Measurements from ENCODE around the gene DOK3.
"Not testable (repeated sequence)": the region's sequence is repeated elsewhere in the genome, so short reads cannot be mapped to it uniquely, and the experiment has no call there.

The DOK3 gene

DNA sequence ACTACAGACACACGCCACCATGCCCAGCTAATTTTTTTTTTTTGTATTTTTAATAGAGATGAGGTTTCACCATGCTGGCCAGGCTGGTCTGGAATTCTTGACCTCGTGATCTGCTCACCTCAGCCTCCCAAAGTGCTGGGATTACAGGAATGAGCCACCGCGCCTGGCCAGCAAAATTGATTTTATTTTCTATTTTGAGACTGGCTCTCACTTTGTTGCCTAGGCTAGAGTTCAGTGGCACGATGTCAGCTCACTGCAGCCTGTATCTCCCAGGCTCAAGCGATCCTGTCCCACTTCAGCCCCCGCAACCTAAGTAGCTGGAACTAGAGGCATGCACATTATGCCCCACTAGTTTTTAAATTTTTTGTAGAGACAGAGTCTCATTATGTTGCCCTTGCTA, 24.8 kb upstream of the DOK3 start:
- DNase-seq = not testable (repeated sequence)

DNA sequence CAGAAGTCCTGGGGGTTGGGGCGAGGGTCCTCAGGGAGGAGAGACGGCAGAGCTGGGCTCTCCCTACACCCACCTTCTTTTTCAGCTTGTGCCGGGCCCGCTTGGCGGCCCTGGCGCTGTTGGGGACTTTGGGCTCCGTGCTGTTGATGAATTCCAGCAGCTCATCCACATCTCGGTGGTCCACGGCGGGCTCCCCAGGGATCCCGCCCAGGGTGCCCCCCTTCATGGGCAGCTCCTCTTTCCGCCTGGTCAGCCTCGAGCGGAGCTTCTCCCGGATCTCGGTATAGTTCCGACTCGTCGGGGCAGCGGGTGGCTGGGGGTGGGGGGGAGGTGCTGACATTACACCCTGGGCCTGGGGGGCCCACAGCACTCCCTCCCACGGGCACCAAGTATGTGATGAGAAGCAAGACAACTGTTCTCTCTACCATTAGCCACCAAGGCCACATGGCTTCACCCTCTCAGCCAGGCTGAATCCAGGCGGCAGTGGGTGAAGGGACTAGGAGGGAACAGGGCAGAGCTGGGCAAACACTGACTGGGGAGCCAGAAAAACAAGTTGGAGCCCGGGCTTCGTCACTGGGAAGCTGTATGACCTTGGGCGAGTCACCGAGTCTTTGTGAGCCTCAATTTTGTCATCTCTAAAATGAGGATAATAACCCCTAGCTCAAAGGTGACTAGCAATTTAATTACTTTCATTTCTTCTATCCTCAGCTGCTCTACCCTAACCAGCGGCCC, 21.7 kb upstream of the DOK3 start:
- no peak for DNase-seq

GRCh38 chr5:177530638-177531037, 21.0 kb upstream of the DOK3 start:
- no peak for DNase-seq

GRCh38 chr5:177529247-177530203, 19.9 kb upstream of the DOK3 start:
- DNase-seq = no peak

GRCh38 chr5:177528631-177529030, 19.0 kb upstream of the DOK3 start:
- no peak for DNase-seq

DNA sequence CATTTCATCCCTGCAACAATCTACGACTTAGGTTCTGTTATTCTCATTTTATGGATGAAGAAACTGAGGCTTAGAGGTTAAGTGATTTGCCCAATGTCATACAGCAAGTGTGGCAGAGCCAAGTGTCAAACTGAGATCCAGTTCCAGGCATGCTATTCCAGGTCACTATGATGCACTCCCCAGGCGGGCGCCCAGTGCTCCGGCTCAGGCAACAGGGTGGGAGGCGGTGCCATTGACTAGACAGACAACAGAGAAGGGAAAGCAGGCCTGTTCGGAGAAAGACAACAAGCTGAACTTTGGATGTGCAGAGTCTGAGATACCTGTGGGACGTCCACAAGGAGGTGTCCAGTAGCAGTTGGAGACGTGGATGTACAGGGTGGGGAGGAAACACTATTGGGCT, 18.0 kb upstream of the DOK3 start:
- no peak for DNase-seq

- DNase-seq = no peak
These were observed 17.2 kb upstream of the DOK3 start for GRCh38 chr5:177526791-177527190.

GRCh38 chr5:177526191-177526590, 16.6 kb upstream of the DOK3 start:
- DNase-seq = no peak

DNA sequence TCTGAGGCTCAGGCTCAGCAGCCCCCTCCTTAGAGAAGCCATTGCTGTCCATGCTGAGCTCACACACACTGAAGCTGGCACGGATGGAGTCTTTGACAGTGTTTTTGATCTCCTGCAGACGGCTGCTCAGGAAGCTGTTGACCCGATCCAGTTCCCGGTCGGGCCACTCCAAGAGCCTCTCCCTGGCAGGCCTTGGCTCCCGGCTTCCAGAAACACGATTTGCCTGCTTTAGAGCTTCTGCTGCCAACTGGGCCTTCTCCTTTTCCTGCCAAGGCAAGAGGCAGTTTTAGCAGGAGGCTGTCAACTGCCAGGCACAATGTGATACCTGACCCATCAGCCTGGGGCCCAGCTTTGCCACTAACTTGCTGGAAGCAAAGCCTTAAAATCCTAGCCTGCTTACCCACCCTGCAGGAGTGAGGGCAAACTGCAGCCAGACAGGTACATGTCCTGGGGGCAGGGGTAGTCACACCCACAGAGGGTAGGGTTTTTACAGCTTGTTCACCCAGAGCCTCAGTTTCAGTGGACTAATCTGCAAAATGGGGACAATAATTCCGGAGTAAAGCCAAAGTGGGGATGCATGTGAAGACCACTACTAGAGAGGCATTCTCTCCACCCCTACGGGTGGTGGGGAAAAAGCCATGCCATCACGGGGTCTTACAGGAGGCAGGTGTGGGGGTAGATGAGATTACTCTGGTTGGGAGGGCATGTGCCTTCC, 15.5 kb upstream of the DOK3 start:
- DNase-seq = no peak

DNA sequence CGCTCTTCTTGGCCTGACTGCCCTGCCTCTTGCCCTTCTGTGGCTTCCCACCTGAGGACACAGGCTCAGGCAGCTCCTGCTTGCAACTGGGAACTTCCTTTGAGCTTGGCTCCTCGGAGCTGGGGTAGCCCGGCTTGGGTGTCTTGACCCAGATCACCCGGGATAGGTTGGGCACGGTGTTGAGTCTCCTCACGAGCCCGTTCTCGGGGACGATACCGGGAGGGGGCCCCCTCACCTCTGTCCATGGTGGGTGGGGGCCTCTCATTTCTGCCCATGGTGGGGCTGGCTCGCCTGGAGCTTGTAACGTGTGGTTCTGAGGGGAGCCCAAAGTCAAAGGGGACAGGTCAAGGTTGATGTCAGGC, 14.9 kb upstream of the DOK3 start:
- DNase-seq = no peak

- no peak for DNase-seq
These were observed 14.3 kb upstream of the DOK3 start for GRCh38 chr5:177523711-177524538.

DNA sequence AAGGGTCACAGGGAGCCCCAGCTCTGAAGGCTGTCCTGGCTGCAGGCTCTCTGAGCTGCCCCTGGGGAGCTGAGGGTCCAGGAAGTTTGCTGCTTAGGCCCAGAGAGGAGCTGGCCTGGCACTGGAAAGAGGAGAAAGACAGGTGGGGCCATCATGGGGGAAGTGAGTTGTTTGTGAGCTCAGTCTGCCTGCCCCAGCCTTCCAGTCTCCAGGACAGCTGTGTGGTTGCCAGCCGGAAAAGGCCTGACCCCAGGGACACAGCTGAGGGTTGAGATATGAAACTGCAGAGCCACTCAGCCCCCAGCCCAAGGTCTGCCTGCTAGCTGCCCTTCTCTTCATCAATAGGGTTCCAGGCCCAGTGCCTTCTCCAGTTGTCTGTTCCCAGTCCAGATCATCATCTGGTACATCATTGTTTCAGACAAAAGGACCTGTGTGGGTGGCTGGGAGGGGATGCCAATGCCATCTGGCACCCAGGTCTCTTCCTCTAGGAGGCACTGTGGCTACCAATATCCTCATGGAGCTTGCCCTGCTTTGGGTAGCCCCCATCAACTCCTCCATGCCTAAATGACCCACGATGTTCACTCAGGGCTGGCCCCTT, 11.4 kb upstream of the DOK3 start:
- no peak for DNase-seq

DNA sequence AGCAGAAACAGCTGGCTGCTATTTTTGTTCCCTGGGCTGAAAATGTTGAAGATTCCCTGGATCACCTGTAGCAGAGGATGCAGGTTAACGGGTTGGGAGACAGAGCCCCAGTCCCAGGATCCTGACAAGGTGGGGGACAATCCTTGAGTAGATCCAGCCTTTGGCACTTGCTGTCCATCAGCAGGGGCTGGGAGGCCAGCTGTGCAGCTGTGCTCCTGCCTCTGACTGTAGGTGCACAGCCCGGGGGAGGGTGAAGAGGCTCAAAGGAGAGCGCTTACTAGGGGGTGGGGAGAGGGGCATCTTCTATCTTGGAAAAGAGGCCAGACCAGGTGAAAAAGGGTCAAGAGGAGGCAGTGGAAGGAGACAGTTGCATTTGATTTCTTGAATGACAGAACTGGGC, 10.6 kb upstream of the DOK3 start:
- no peak for DNase-seq

GRCh38 chr5:177519463-177520235, 10.0 kb upstream of the DOK3 start:
- no peak for DNase-seq

DNA sequence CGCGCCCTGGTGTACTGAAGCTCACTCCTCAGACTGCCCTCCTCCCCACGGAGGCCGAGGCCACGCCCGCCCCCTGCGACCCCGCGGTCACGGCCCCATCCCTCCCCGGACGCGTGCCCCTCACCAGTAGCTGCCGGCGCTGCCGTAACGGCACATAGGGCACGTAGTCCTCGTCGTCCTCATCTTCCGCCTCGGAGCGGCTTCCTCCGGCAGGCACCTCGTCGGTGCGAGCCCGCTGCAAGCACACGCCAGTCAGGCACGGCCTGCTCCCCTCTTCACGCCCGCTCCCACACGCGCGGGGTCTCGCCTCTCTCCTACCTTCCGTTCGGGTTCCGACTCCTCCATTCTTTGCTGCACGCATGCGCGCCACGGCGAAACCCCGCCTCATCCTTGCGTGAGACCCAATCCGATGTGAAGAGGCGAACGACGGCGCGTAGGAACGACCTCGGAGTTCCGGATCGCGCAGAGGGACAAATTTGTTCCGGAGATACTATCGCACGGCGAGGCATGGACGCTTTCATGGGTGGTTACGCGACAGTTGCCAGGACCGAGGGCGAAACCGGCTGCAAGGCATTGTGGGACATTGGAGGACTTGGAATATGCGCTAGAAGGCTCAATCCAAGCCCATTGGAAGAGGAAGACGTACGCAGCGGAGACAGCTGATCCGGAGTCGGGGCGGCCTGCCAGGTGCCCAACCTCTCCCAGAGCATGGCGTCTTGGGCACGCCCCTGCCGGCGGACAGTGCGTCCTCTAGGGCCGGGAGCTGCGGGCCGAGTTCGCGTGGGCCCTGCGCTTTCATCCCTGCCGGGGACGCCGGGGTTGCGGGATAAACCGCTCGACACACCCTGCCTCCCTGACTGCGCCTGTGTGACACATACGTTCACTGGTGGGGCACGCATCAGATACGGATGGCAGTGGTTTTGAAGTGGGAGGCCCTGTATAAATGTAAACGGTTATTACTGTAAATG, 7.3 kb upstream of the DOK3 start, which contains the start of gene DDX41:
Gene DDX41 (minus strand): TSS at position 361 of the 968 bp plus-strand sequence. CDS start 16 bp downstream, at position 345.
- DNase-seq = peak; percentile 81 to 93 (median 91)

DNA sequence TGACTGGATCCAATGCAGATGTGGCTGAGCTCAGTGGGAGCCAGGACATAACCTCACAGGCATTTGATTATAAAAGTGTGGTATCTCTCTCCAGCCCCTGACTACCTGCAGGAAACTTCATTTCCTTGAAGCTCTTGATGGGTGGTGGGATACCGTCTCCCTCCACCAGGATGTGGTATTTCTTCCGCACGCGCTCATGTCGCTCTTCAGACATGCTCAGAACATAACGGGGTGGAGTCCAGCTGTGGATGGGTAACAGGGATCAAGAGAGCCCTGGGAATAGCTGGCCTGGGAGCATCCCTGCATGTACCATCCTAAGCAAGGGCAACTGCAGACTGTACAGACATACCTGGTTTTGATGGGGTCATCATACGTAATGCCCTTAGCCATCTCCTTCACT, 6.0 kb upstream of the DOK3 start:
- DNase-seq = no peak

- no peak for DNase-seq
These were observed 4.9 kb upstream of the DOK3 start for GRCh38 chr5:177514541-177514940.

GRCh38 chr5:177513500-177513899, 3.9 kb upstream of the DOK3 start:
- DNase-seq = no peak

GRCh38 chr5:177512736-177513380, 3.2 kb upstream of the DOK3 start:
- DNase-seq = no peak

Measured in activated naive CD4-positive, alpha-beta T cell (primary cell).